ENCODE measurements around the gene GPC6. TPM values are rescaled to one million over a fixed set of nuclear protein-coding genes. Genes with fewer than 3 reads are reported as not detected.

Gene GPC6
- total RNA-seq, 1 experiment from 2014 or later = 1.6 TPM

GRCh38 chr13:94030415-94031119 is 804.0 kb downstream of the GPC6 start:
- H3K4me3 ChIP-seq = no peak overlapping the region
- H3K36me3 ChIP-seq = no peaks in the 10 kb centered on the region
- H3K9me3 ChIP-seq (replicated peaks) = no peaks in the 10 kb centered on the region
- no peak overlapping the region for H3K27ac ChIP-seq
- H3K4me1 ChIP-seq (replicated peaks) = no peaks in the 10 kb centered on the region
- DNase-seq (ENCODE audit: low read depth in 1 of 2, low spot score in 2 of 2) = no peak
- H3K27me3 ChIP-seq (replicated peaks) = no peaks in the 10 kb centered on the region

- H3K27me3 ChIP-seq (replicated peaks) = no peaks in the 10 kb centered on the region
- no peak overlapping the region for H3K27ac ChIP-seq
- no peaks in the 10 kb centered on the region for H3K4me1 ChIP-seq (replicated peaks)
- no peaks in the 10 kb centered on the region for H3K36me3 ChIP-seq
- no peaks in the 10 kb centered on the region for H3K9me3 ChIP-seq (replicated peaks)
- DNase-seq (ENCODE audit: low read depth in 1 of 2, low spot score in 2 of 2) = no peak
- H3K4me3 ChIP-seq = no peak overlapping the region
Observed at GRCh38 chr13:94031609-94032008, 805.0 kb downstream of the GPC6 start.

- Histone ChIP-seq H3K4me3 (no peak overlapping the region), H3K9me3 (replicated peaks) (no peaks in the 10 kb centered on the region), H3K27me3 (replicated peaks) (no peaks in the 10 kb centered on the region), H3K27ac (no peak overlapping the region), H3K36me3 (no peaks in the 10 kb centered on the region), H3K4me1 (replicated peaks) (no peaks in the 10 kb centered on the region)
- DNase-seq (ENCODE audit: low read depth in 1 of 2, low spot score in 2 of 2) = no peak
Observed at GRCh38 chr13:94033098-94033497, 806.5 kb downstream of the GPC6 start.

GRCh38 chr13:94033830-94034642 is 807.4 kb downstream of the GPC6 start:
- DNase-seq (ENCODE audit: low read depth in 1 of 2, low spot score in 2 of 2) = no peak

GRCh38 chr13:94050039-94050438 is 823.4 kb downstream of the GPC6 start:
- Histone ChIP-seq H3K27me3 (replicated peaks) (no peaks in the 10 kb centered on the region), H3K4me3 (no peak overlapping the region), H3K4me1 (replicated peaks) (no peaks in the 10 kb centered on the region), H3K27ac (no peak overlapping the region), H3K36me3 (no peaks in the 10 kb centered on the region), H3K9me3 (replicated peaks) (no peaks in the 10 kb centered on the region)
- DNase-seq (ENCODE audit: low read depth in 1 of 2, low spot score in 2 of 2) = no peak

More at GRCh38 chr13:94033830-94034642, 807.4 kb downstream of the GPC6 start:
- no peak overlapping the region for H3K4me3 ChIP-seq
- H3K36me3 ChIP-seq = no peaks in the 10 kb centered on the region
- no peaks in the 10 kb centered on the region for H3K9me3 ChIP-seq (replicated peaks)
- no peak overlapping the region for H3K27ac ChIP-seq
- no peaks in the 10 kb centered on the region for H3K27me3 ChIP-seq (replicated peaks)
- no peaks in the 10 kb centered on the region for H3K4me1 ChIP-seq (replicated peaks)

- no peak for DNase-seq (ENCODE audit: low read depth in 1 of 2, low spot score in 2 of 2)
- Histone ChIP-seq H3K4me3 (no peak overlapping the region), H3K9me3 (replicated peaks) (no peaks in the 10 kb centered on the region), H3K27me3 (replicated peaks) (no peaks in the 10 kb centered on the region), H3K36me3 (no peaks in the 10 kb centered on the region), H3K27ac (no peak overlapping the region), H3K4me1 (replicated peaks) (no peaks in the 10 kb centered on the region)
Observed at GRCh38 chr13:94050686-94051085, 824.1 kb downstream of the GPC6 start.

- no peaks in the 10 kb centered on the region for H3K27me3 ChIP-seq (replicated peaks)
- H3K4me3 ChIP-seq = no peak overlapping the region
- H3K27ac ChIP-seq = no peak overlapping the region
- H3K4me1 ChIP-seq (replicated peaks) = no peaks in the 10 kb centered on the region
- no peaks in the 10 kb centered on the region for H3K36me3 ChIP-seq
- no peaks in the 10 kb centered on the region for H3K9me3 ChIP-seq (replicated peaks)
- DNase-seq (ENCODE audit: low read depth in 1 of 2, low spot score in 2 of 2) = no peak
Observed at GRCh38 chr13:94053986-94054593, 827.5 kb downstream of the GPC6 start.

GRCh38 chr13:94056362-94056990 is 829.9 kb downstream of the GPC6 start:
- Histone ChIP-seq H3K27me3 (replicated peaks) (no peaks in the 10 kb centered on the region), H3K9me3 (replicated peaks) (no peaks in the 10 kb centered on the region), H3K27ac (no peak overlapping the region), H3K4me3 (no peak overlapping the region), H3K36me3 (no peaks in the 10 kb centered on the region), H3K4me1 (replicated peaks) (no peaks in the 10 kb centered on the region)
- DNase-seq (ENCODE audit: low read depth in 1 of 2, low spot score in 2 of 2) = no peak

GRCh38 chr13:94057618-94058186 is 831.1 kb downstream of the GPC6 start:
- DNase-seq (ENCODE audit: low read depth in 1 of 2, low spot score in 2 of 2) = no peak
- no peaks in the 10 kb centered on the region for H3K4me1 ChIP-seq (replicated peaks)
- H3K36me3 ChIP-seq = no peaks in the 10 kb centered on the region
- H3K9me3 ChIP-seq (replicated peaks) = no peaks in the 10 kb centered on the region
- H3K4me3 ChIP-seq = no peak overlapping the region
- H3K27me3 ChIP-seq (replicated peaks) = no peaks in the 10 kb centered on the region
- no peak overlapping the region for H3K27ac ChIP-seq

- H3K4me3 ChIP-seq = no peak overlapping the region
- H3K27me3 ChIP-seq (replicated peaks) = no peaks in the 10 kb centered on the region
- H3K9me3 ChIP-seq (replicated peaks) = no peaks in the 10 kb centered on the region
- no peak overlapping the region for H3K27ac ChIP-seq
- H3K36me3 ChIP-seq = no peaks in the 10 kb centered on the region
- no peaks in the 10 kb centered on the region for H3K4me1 ChIP-seq (replicated peaks)
- no peak for DNase-seq (ENCODE audit: low read depth in 1 of 2, low spot score in 2 of 2)
Observed at GRCh38 chr13:94058821-94059360, 832.3 kb downstream of the GPC6 start.

- Histone ChIP-seq H3K4me1 (replicated peaks) (no peaks in the 10 kb centered on the region), H3K9me3 (replicated peaks) (no peaks in the 10 kb centered on the region), H3K27ac (no peak overlapping the region), H3K27me3 (replicated peaks) (no peaks in the 10 kb centered on the region), H3K36me3 (no peaks in the 10 kb centered on the region), H3K4me3 (no peak overlapping the region)
- no peak for DNase-seq (ENCODE audit: low read depth in 1 of 2, low spot score in 2 of 2)
Observed at GRCh38 chr13:94061301-94061700, 834.7 kb downstream of the GPC6 start.

- no peak for DNase-seq (ENCODE audit: low read depth in 1 of 2, low spot score in 2 of 2)
Observed at GRCh38 chr13:94063096-94063495, 836.5 kb downstream of the GPC6 start.

GRCh38 chr13:94063848-94064247 is 837.2 kb downstream of the GPC6 start:
- Histone ChIP-seq H3K9me3 (replicated peaks) (no peaks in the 10 kb centered on the region), H3K36me3 (no peaks in the 10 kb centered on the region), H3K27ac (no peak overlapping the region), H3K4me1 (replicated peaks) (no peaks in the 10 kb centered on the region), H3K27me3 (replicated peaks) (no peaks in the 10 kb centered on the region), H3K4me3 (no peak overlapping the region)
- no peak for DNase-seq (ENCODE audit: low read depth in 1 of 2, low spot score in 2 of 2)

More at GRCh38 chr13:94063096-94063495, 836.5 kb downstream of the GPC6 start:
- Histone ChIP-seq H3K27ac (no peak overlapping the region), H3K27me3 (replicated peaks) (no peaks in the 10 kb centered on the region), H3K9me3 (replicated peaks) (no peaks in the 10 kb centered on the region), H3K4me3 (no peak overlapping the region), H3K36me3 (no peaks in the 10 kb centered on the region), H3K4me1 (replicated peaks) (no peaks in the 10 kb centered on the region)

Data from SJSA1 (cell line).